Activated CD4-positive, alpha-beta T cell treated with anti-CD3 and anti-CD28 coated beads, Interleukin-2, amount 50 U/mL, for 16 hours (primary cell): Measurements from ENCODE around the gene WIPF3.

ENCODE experiments used
- DNase-seq: peaks from one replicate; pipeline ENCODE4 v3.0.0-alpha.2; 2020

Gene WIPF3

GRCh38 chr7:29809533-29810155, 3.3 kb downstream of the WIPF3 start:
- no peak for DNase-seq

- DNase-seq, result no peak
Measured at GRCh38 chr7:29810297-29810696, 4.0 kb downstream of the WIPF3 start.

- no peak for DNase-seq
Measured at GRCh38 chr7:29810813-29811482, 4.6 kb downstream of the WIPF3 start.

GRCh38 chr7:29811586-29811985, 5.3 kb downstream of the WIPF3 start:
- DNase-seq, result no peak

GRCh38 chr7:29812185-29812876, 6.0 kb downstream of the WIPF3 start:
- DNase-seq, result no peak

GRCh38 chr7:29815181-29816105, 9.1 kb downstream of the WIPF3 start:
- DNase-seq, result no peak

- no peak for DNase-seq
Measured at GRCh38 chr7:29818308-29818707, 12.0 kb downstream of the WIPF3 start.

GRCh38 chr7:29825775-29826529, 19.6 kb downstream of the WIPF3 start:
- DNase-seq, result peak; percentile 6

- DNase-seq, result no peak
Measured at GRCh38 chr7:29826530-29826822, 20.2 kb downstream of the WIPF3 start.

- DNase-seq, result no peak
Measured at GRCh38 chr7:29826904-29827303, 20.6 kb downstream of the WIPF3 start.

GRCh38 chr7:29831705-29832104, 25.4 kb downstream of the WIPF3 start:
- no peak for DNase-seq

- no peak for DNase-seq
Measured at GRCh38 chr7:29833929-29834328, 27.6 kb downstream of the WIPF3 start.

- no peak for DNase-seq
Measured at GRCh38 chr7:29835718-29836117, 29.4 kb downstream of the WIPF3 start.

GRCh38 chr7:29839302-29839701, 33.0 kb downstream of the WIPF3 start:
- DNase-seq, result no peak

GRCh38 chr7:29839921-29840320, 33.6 kb downstream of the WIPF3 start:
- no peak for DNase-seq

GRCh38 chr7:29840701-29841100, 34.4 kb downstream of the WIPF3 start:
- DNase-seq, result no peak

- DNase-seq, result no peak
Measured at GRCh38 chr7:29841926-29842701, 35.8 kb downstream of the WIPF3 start.

GRCh38 chr7:29843093-29843492, 36.8 kb downstream of the WIPF3 start:
- no peak for DNase-seq

GRCh38 chr7:29843726-29844125, 37.4 kb downstream of the WIPF3 start:
- DNase-seq, result no peak

- DNase-seq, result no peak
Measured at GRCh38 chr7:29844559-29844958, 38.3 kb downstream of the WIPF3 start.

- DNase-seq, result no peak
Measured at GRCh38 chr7:29847496-29847895, 41.2 kb downstream of the WIPF3 start.

GRCh38 chr7:29847916-29848315, 41.6 kb downstream of the WIPF3 start:
- no peak for DNase-seq
